ENCODE results near the gene WIZ. TPM values are rescaled to one million over a fixed set of nuclear protein-coding genes. Genes with fewer than 3 reads are reported as not detected.
A peak's percentile ranks its signal among the peaks of the same experiment; 100 is the strongest.

WIZ gene
- total RNA-seq, 4 donors from 2014 or later: 23.0 to 48.5 (median 29.6) TPM

DNA sequence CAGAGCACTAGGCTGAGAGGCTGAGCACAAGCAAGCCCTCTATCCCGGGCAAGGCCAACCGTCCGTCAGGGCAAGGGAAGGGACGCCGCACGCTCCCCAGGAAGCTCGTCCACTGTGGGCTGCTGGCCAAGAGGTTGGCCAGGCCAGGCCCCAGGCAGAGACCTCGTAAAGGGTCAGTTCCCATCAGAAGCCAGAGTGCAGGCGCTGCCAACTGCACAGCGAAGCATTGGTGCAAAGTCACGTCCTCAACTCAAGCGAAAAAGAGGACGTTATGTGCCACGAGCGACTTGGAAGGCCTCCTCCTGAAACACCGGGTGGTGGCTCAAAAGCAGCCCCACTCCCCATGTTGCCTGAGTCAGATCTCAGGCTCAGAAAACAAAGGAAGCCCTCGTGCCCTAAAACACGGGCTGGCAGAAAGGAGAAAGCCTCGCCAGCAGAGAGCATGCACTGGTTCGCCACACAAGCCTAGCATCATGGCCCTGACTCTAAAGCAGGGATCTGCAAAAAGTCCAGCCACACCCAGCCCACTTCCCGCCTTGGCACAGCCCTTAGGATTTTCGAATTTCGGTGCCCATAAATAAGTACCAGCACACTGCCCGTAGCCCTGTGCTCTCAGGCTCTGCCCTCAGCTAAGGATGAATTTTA lies 74.8 kb downstream of the WIZ start:
- Histone ChIP-seq H3K27ac (peak overlapping the region in 2 of 3 donors; percentile 39 to 46), H3K27me3 (no peaks in the 10 kb centered on the region), H3K36me3 (peaks cover 24 to 34% of the 10 kb centered on the region in 2 donors), H3K9me3 (no peaks in the 10 kb centered on the region), H3K4me1 (peaks cover 16 to 43% of the 10 kb centered on the region in 2 donors), H3K4me3 (replicated peaks in 1 of 3) (no peak overlapping the region)
- TF ChIP-seq POLR2A (IDR thresholded peaks at IDR 0.05): no peak
- TF ChIP-seq, protein P1, sequence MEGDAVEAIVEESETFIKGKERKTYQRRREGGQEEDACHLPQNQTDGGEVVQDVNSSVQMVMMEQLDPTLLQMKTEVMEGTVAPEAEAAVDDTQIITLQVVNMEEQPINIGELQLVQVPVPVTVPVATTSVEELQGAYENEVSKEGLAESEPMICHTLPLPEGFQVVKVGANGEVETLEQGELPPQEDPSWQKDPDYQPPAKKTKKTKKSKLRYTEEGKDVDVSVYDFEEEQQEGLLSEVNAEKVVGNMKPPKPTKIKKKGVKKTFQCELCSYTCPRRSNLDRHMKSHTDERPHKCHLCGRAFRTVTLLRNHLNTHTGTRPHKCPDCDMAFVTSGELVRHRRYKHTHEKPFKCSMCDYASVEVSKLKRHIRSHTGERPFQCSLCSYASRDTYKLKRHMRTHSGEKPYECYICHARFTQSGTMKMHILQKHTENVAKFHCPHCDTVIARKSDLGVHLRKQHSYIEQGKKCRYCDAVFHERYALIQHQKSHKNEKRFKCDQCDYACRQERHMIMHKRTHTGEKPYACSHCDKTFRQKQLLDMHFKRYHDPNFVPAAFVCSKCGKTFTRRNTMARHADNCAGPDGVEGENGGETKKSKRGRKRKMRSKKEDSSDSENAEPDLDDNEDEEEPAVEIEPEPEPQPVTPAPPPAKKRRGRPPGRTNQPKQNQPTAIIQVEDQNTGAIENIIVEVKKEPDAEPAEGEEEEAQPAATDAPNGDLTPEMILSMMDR (IDR thresholded peaks at IDR 0.05): no peak
- intact Hi-C loops (cut with DNase I): loop anchor here (5.0 to 10.0 kb wide), 2 partner anchors 108 to 180 kb away; no protein-coding TSS in a partner anchor
- WGBS, 2 donors: 66 to 74% methylated on average over 16 to 23 of the region's 24 CpGs
- DNase-seq: peak; percentile 25 to 30

DNA sequence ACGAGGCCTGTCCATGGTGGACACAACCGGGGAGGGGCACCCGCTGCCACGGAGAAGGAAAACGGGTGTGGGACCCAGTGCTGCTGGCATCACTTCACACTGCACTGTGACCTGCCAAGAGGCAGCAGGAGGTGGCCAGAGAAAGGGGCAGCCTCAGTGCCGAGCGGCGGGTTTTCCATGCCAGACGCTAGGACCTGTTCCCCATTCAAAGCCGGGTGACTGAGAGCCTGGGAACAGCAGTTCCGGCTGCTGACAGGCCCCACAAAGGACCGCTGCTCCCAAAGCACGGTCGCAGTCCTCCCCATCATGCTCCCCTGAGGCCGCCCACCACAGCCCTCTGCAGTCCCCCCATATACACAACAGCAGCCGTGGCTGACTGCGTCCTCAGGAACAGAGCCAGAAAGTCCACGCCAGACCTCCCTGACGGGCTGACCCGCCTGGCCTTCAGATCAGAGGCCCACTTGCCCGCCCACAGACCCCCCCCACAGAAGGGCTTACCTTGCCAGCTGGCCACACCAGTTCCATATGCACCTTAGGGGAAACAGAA lies 75.6 kb downstream of the WIZ start:
- TF ChIP-seq, protein P1 (IDR thresholded peaks at IDR 0.05): no peak
- TF ChIP-seq POLR2A (IDR thresholded peaks at IDR 0.05): no peak
- DNase-seq: no peak
- Histone ChIP-seq H3K4me3 (replicated peaks in 1 of 3) (no peak overlapping the region), H3K4me1 (peaks cover 16 to 43% of the 10 kb centered on the region in 2 donors), H3K27ac (peak overlapping the region in 2 of 3 donors; percentile 39 to 46), H3K27me3 (no peaks in the 10 kb centered on the region), H3K36me3 (peaks cover 31 to 41% of the 10 kb centered on the region in 2 donors), H3K9me3 (no peaks in the 10 kb centered on the region)
- intact Hi-C loops (cut with DNase I): loop anchor here (10.0 kb wide), 1 partner anchor 181 kb away; no protein-coding TSS in a partner anchor
- 83 to 100% methylated on average over 2 to 21 of the region's 21 CpGs for WGBS, 2 donors

DNA sequence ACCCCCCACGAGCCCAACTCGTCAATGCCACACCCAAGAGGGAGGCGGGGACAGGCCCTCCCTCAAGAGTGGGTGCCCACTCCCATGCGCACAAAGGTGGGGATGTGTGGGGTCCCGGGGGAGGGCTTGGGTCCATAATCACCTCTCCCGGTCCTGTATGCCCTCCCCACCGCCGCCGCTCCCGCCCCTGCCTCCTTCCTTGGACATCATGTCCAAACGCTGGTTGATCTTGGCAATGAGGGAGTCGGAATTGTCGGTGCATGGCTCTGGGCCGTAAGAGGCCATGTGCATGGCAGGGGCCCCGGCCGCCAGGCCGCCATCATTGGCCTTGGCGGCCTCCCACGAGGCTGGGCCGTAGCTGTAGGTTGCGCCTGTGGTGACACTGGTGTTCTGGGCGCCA lies 76.1 kb downstream of the WIZ start:
- WGBS, 2 donors: 92 to 97% methylated on average over 13 to 21 of the region's 22 CpGs
- Histone ChIP-seq H3K9me3 (no peaks in the 10 kb centered on the region), H3K27me3 (no peaks in the 10 kb centered on the region), H3K4me1 (peaks cover 16 to 43% of the 10 kb centered on the region in 2 donors), H3K4me3 (replicated peaks in 1 of 3) (no peak overlapping the region), H3K36me3 (peaks cover 37 to 46% of the 10 kb centered on the region in 2 donors), H3K27ac (no peak overlapping the region)
- intact Hi-C loops (cut with DNase I): loop anchor here (10.0 kb wide), 1 partner anchor 181 kb away; no protein-coding TSS in a partner anchor
- no peak for TF ChIP-seq POLR2A (IDR thresholded peaks at IDR 0.05)
- no peak for DNase-seq

DNA sequence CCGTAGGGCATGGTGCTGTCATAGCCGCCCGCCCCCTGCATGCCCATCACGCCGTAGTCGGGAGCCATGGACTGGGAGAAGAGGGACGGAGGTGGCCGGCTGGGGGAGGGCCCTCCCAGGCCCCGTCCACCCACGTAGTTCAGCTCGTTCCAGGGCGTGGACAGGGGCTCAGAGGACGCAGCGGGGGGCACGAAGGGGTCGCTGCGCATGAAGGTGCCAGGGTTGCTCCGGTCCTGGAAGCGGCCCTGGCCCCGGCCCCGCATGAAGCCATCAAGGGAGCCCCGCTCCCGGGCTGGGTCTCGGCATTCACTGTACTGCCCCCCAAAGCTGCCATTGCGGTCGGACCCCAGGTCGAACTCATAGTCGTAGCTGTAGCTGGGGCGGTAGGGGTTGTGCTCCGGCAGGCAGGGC lies 76.9 kb downstream of the WIZ start:
- peaks cover 44 to 54% of the 10 kb centered on the region in 2 donors for H3K36me3 ChIP-seq

DNA sequence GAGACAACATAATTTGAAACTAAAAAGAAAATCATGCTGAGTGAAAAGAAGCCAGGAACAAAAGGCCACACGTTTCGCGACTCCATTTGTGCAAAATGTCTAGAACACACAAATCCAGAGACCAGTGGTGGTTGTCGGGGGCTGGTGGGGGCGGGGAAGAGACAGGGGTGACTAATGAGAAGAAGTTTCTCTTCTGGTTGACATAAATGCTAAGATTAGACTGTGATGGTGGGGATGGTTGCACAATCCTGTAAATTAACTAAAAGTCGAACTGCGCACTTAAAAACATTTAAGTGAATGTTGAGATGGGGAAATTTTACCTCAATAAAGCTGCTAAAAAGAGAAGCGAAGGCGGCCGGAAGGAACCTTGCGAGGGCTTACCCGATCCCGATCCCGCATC lies 77.3 kb downstream of the WIZ start:
- peaks cover 8 to 42% of the 10 kb centered on the region in 2 donors for H3K4me1 ChIP-seq
- TF ChIP-seq POLR2A (IDR thresholded peaks at IDR 0.05): no peak
- TF ChIP-seq, protein P1 (IDR thresholded peaks at IDR 0.05): no peak
- intact Hi-C loops (cut with DNase I): loop anchor here (10.0 kb wide), 1 partner anchor 182 kb away; no protein-coding TSS in a partner anchor
- no peak overlapping the region for H3K27ac ChIP-seq
- no peaks in the 10 kb centered on the region for H3K9me3 ChIP-seq
- no peaks in the 10 kb centered on the region for H3K27me3 ChIP-seq
- H3K4me3 ChIP-seq (replicated peaks in 1 of 3): no peak overlapping the region
- peaks cover 48 to 58% of the 10 kb centered on the region in 2 donors for H3K36me3 ChIP-seq
- no peak for DNase-seq
- 93 to 97% methylated on average over 14 of the region's 14 CpGs for WGBS, 2 donors

More for the DNA sequence above, 76.9 kb downstream of the WIZ start:
- Histone ChIP-seq H3K27ac (no peak overlapping the region), H3K4me3 (replicated peaks in 1 of 3) (no peak overlapping the region), H3K9me3 (no peaks in the 10 kb centered on the region), H3K4me1 (peaks cover 12 to 42% of the 10 kb centered on the region in 2 donors), H3K27me3 (no peaks in the 10 kb centered on the region)
- intact Hi-C loops (cut with DNase I): loop anchor here (10.0 kb wide), 1 partner anchor 182 kb away; no protein-coding TSS in a partner anchor
- no peak for DNase-seq
- 93 to 95% methylated on average over 28 to 30 of the region's 30 CpGs for WGBS, 2 donors
- TF ChIP-seq POLR2A (IDR thresholded peaks at IDR 0.05): no peak
- TF ChIP-seq, protein P1 (IDR thresholded peaks at IDR 0.05): no peak
